ENCODE data around the gene CLCN7.
"Not testable (repeated sequence)": the region's sequence is repeated elsewhere in the genome, so short reads cannot be mapped to it uniquely, and the experiment has no call there.

The CLCN7 gene

GRCh38 chr16:1486551-1487390 is 11.9 kb upstream of the CLCN7 start:
- DNase-seq: no peak

- no peak for DNase-seq
Measured at GRCh38 chr16:1485847-1486496, 11.1 kb upstream of the CLCN7 start.

GRCh38 chr16:1481906-1482835 is 7.3 kb upstream of the CLCN7 start:
- DNase-seq: no peak

GRCh38 chr16:1478937-1479336 is 4.1 kb upstream of the CLCN7 start:
- DNase-seq: not testable (repeated sequence)

GRCh38 chr16:1477033-1477432 is 2.2 kb upstream of the CLCN7 start:
- no peak for DNase-seq

GRCh38 chr16:1475552-1476114 is 805 bp upstream of the CLCN7 start:
- DNase-seq: no peak

- no peak for DNase-seq
Measured at GRCh38 chr16:1474082-1474795, 589 bp downstream of the CLCN7 start.

- DNase-seq: no peak
Measured at GRCh38 chr16:1472974-1473373, 1.9 kb downstream of the CLCN7 start.

- DNase-seq: no peak
Measured at GRCh38 chr16:1471569-1472194, 3.1 kb downstream of the CLCN7 start.

GRCh38 chr16:1470481-1471251 is 4.2 kb downstream of the CLCN7 start:
- DNase-seq: no peak

GRCh38 chr16:1469693-1470201 is 5.1 kb downstream of the CLCN7 start:
- no peak for DNase-seq

GRCh38 chr16:1469141-1469540 is 5.7 kb downstream of the CLCN7 start:
- not testable (repeated sequence) for DNase-seq

GRCh38 chr16:1468426-1468810 is 6.4 kb downstream of the CLCN7 start:
- no peak for DNase-seq

- no peak for DNase-seq
Measured at GRCh38 chr16:1466968-1467521, 7.8 kb downstream of the CLCN7 start.

- DNase-seq: no peak
Measured at GRCh38 chr16:1466054-1466453, 8.8 kb downstream of the CLCN7 start.

- DNase-seq: no peak
Measured at GRCh38 chr16:1465567-1465915, 9.3 kb downstream of the CLCN7 start.

GRCh38 chr16:1464894-1465566 is 9.8 kb downstream of the CLCN7 start:
- DNase-seq: no peak

- DNase-seq: no peak
Measured at GRCh38 chr16:1464196-1464893, 10.5 kb downstream of the CLCN7 start.

GRCh38 chr16:1461146-1461545 is 13.7 kb downstream of the CLCN7 start:
- DNase-seq: no peak

Measured in NCI-H1436 (cell line).